Fibroblast of skin of scalp (primary cell): ENCODE measurements around the gene CHI3L1.

Experiments
- DNase-seq: peaks from one replicate; pipeline ENCODE4 v3.0.0-alpha.2; 2013

Gene CHI3L1

DNA sequence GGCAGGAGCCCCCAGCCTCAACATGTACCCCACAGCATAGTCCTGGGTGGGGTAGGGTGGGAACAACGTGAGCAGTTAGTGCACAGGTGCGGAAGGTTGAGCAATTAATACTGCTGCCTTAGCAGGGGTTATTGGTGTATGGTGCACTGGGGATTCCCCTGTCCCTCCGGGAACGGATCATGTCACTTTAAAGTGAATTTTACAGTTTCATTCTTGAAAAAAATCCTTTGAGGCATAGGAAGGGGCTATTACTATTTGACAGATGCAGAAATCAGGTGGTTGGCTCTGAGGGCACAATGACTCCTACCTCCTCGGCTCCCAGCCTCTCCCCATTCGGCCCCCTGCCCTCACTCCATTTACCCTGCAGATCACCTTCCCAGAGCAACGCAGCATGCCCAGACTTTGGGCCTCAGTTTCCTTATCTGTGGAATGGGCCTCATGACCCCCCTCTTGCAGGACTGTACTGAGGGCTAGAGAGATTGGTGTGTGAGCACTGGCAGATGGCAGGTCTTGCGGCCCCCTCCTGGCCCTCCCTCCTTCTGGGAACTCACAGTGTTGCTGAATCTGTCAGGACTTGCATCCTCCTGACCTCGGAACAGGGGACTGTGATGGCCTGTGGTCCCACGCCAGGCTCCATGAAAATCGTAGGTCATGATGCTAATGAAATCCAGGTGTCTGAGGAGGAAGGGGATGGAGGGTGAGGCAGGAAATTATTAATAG, 5.7 kb downstream of the CHI3L1 start:
- DNase-seq = no peak

DNA sequence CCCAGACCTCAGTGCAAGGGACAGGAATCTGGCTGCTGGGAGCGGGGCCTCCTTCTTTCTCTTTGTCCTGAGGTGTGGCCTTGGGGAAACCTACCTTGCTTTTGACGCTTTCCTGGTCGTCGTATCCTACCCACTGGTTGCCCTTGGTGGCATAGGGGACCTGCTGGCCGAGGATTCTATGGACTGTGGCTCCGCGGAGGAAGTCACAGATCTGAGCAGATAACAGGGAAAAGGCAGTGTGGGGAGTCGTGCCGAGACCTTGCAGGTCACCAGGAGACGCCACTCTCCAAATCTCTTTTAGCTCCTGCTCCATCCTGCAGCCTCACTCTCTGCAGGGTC, 6.9 kb downstream of the CHI3L1 start:
- DNase-seq = no peak

DNA sequence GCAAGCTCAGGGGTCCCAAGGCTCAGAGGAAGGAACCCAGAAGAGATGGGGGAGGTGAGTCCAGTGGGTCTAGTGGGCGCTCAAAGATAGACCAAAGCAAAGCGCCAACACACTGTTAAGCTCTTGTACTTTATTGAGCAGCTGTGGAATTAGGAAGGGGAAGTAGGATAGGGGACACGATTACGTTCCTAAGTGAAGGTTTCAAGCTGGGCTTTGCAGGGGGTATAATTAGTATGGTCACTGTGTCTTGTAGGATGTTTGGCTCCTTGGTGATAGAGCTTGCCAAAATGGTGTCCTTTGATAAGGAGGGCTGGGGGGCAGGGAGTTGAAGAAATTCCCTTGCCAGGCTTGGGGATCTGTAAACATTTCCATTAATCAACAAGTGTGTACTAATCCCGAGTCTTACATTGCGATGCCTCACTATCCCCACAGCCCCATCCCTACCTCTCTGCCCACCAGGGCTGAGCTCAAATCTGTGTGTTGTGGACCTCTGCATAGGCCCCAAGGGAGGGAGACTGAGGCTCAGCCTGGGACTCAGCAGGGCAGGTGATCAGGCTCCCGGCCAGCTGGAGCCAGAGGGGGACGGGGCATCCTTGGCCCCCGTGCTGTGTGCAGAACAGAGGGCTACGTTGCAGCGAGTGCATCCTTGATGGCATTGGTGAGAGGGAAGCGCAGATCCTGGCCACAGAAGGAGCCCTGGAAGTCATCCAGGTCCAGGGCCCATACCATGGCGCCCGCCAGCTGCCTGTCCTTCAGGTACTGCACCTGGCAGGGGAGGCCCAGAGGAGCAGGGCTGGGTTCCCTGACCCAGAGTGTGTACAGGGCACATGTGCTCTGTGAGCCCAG, 7.5 kb downstream of the CHI3L1 start:
- DNase-seq = no peak

DNA sequence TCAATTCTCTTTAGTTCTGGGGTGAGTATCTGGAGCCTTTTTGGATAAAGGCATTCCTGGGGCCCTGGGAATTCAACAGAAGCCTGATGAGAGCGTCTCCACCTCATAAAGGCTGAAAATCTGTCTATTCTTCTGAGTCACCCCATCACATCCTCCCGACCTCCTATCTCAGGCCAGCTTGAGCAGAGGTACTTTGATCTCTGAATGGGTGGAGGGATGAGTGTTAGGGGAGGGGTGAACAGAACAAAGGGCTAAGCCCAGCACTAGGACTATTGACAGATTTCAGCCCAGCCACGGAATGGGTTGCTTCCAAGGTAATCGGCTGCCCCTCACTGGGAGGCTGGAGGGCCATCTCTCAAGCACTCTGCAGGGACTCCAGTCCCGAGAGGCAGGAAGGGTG, 8.4 kb downstream of the CHI3L1 start:
- no peak for DNase-seq

DNA sequence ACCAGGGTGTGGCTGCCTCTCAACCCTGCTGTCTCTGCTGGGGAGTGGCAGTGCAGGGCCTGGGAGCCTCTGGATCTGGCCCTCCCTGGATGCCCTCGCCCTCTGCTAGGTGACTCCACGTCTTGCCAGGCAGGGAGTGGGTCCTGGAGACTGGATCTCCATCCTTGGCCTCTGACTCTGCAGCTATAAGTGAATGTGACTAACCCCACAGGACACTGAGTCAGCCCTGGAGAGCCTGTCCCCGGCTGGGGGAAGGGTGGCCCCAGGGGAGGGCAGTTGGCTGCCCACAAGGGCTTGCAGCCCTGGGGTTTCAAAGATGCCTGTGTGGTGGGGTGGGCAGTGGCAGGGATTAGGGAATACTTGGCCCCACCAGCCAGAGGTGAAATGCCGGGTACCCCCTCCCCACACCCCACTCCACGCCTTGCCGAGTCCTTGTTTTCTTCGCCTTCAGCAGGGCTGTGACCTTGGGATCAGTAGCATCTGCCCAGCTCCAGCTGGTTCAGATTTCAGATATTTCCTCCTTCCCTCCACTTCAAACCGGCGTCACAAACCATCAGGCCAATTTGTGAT, 8.9 kb downstream of the CHI3L1 start:
- peak; percentile 46 for DNase-seq

DNA sequence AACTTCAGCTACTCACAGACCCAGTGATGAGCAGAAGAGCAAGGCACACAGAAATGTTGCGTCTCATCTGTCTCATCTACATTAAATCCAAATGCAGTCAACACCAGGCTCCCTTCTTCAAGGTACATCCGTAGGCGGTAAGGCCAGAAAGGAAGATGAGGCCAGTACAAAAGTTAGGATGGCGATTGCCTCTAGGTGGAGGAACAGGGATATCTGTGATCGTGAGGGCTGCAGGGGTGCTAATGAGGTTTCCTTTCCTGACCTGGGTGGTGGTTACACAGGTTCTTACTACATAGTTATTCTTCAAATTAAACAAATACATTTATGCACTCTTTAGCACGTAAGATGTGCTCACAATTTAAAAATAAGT, 9.5 kb downstream of the CHI3L1 start:
- no peak for DNase-seq

DNA sequence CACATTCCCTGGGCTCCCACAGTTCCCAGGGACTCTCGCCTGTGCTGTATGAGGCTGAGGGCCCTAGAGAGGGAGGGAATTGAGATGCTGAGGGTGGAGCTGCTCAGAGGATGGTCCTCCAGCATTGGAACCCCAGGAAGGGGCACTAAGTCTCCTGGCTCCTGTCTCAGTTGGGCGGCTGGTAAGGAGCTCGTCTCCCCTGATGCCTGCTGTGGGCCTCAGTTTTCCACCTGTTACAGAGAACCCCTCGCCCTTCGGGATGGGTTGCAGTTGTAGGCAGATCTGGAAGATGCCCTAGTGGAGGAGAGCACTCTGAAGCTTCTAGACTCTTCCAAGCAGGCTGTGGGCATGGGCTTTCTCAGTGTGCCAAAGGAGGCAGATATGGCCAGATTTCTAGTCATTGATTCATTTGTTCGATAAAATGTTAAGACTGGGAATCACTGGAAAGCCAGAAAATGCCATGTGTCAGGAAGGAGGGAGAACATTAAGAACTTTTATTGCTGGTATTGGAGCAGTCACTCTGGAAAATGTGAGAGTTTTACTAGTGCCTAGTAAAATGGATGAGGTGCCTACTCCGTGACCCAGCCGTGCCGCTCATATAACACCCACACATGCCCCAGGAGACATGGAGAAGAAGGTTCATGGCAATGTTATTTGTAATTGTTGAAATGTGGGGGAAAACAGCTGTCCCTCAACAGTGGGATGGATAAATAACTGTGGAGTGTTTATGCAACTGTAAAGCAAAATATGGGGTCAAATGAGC, 10.1 kb downstream of the CHI3L1 start:
- no peak for DNase-seq

DNA sequence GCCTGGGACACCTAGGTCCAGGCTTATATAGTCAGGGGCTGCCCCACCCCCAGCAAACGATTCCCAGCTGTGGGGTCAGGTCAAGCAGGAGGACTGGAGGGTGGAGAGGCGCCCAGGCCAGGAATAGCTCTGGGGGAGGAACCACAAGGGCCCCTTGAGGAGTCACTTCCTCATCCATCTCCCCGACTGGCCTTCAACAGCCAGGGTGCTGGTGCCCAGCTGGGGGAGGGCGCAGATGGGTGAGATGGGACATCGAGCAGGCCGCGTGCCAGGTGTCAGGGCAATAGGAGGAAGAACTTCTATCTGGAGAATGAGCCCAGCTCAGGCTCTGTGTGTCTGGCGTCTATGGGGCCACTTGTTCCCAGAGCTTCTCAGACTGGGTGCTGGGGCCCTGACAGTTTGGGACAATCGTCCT, 10.7 kb downstream of the CHI3L1 start:
- DNase-seq = no peak

DNA sequence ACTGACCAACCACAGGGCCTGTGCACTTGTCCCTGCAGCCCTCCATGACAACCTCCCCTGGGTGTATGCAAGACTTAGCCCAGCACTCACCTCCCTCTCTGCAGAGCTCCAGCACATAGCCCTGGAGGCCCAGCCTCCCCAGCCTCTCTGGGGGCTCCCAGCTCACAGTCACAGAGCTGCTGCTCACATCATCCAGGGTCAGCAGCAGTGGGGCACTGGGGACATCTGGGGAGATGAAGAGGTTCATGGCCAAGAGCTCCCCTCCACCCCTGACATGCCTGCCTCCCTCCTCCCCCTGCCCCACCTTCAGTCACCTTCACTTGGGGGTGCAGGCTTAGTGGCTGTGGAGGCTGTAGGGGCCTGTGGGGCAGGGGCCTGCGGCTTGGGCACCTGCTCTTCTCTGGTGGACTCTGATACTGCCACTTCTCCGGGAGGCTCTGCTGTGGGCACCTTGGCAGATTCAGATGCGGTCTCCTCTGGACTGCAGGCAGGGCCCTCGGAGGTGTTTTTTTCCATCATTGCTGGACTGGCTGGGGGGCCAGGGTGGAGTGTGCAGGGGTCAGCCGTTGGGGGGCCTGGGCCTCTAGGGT, 11.2 kb downstream of the CHI3L1 start, which contains the start of gene MYBPH:
Gene MYBPH (minus strand): TSS at position 590 of the 590 bp plus-strand sequence. CDS start 71 bp downstream, at position 519.
- no peak for DNase-seq

DNA sequence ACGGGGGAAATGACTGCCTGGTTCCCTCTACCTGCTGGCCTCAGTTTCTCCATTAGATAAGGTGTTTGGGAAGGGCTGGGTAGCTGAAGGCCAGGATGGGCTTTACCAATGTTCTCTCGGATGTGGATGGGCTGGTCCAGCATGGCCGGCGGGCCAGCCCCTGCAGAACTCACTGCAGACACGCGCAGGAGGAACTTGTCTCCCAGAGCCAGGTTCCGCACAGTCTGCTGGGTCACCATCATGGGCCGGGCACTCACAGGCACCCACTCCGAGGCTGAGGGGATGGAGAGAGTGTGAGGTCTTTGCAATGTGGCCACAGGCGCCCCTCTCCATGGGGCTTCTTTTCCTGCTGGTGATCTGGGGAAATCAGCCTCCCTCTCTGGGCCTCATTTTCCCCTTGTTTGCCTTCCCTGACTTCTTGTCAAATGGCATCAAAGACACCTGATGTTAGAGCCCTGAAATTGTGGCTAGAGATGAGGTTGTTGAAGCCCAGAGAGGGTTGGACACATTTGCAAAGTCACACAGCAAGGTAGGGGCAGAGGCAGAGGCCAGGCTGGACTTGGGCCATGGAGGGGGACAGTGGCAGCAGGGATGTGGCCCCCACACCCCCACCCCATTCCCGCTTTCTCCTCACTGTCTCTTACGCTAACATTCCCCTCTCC, 12.0 kb downstream of the CHI3L1 start:
- DNase-seq = no peak

DNA sequence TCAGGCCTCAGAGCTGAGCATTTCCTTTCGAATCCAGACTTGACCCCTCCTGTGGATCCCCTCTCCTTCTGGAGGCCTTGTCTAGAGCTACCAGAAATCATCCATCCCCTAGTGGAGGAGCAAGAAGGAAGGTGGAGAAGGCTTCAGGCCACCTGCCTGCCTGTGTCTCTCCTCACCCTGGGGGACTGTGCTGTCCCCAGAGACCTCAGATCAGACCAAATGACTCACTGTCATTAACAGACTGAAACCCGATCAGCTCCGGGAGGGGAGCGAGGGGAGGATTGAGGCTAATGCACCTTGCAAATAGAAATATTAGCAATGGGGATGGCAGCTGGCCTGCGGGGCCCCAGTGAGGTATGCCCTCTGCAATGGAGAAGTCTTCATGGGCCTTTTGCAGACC, 12.9 kb downstream of the CHI3L1 start:
- no peak for DNase-seq

DNA sequence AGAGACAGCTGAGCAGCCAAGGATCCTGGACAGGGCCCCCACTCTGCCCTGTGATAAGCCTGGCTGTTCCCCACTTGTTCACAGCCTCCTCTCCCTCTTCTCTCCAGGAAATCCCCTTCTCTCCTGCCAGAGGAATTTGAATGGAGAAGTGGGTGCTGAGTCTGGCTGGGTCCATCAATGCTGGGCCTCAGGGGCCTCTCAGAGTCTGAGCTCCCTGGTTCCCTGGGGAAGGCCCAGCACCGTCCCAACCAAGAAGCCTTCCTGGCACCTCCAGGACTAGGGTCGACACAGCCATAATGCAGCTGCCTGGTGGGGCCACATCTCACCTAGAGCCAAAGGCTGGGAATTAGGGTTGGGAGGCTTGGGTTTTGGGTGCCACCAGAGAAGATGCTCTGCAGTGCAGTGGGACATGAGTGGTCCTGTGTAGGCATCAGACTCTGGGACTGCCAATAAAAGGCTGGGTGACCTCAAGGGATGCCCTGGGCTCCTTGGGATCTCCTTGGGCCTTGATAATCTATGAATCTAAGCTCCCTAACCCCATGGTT, 13.4 kb downstream of the CHI3L1 start:
- DNase-seq = no peak

DNA sequence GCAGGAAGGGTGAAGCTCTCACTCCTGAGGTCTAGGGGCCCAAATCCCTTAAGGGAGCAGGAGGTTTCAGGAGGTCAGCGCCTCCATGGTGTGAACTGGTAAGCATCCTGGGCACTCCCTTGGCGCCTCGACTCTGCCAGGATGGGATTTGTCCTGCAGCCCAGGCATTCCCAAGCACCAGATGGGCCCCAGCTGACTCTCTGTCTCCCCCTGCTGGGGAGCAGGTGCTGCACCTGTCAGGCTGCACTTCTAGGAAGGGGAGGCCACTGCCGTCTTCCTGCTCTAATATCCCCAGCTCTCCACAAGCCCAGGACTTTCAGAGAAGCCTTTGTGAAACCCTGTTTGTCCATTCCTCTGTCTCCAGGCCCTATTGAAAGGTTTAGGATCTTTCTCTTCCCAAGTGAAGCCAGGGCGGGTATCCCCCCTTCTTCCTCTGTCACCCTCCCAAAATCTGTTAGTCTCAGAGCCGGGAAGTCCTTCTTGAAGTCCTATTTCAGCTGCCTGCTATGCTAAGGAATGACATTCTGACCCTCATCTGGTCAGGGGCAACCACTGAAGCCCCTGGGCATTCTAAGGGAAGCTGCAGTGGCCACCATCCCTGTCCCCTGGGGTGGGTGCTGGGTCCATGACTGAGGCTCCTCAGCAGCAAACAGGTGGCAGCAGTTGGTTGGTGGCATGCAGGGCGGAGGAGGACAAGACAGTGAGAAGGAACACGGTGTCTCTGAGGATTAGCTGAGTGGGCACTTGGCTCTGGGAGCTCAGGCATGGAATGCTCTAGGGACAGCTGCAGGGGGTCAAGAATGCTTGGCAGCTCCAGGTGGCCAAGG, 14.1 kb downstream of the CHI3L1 start:
- peak; percentile 44 for DNase-seq

DNA sequence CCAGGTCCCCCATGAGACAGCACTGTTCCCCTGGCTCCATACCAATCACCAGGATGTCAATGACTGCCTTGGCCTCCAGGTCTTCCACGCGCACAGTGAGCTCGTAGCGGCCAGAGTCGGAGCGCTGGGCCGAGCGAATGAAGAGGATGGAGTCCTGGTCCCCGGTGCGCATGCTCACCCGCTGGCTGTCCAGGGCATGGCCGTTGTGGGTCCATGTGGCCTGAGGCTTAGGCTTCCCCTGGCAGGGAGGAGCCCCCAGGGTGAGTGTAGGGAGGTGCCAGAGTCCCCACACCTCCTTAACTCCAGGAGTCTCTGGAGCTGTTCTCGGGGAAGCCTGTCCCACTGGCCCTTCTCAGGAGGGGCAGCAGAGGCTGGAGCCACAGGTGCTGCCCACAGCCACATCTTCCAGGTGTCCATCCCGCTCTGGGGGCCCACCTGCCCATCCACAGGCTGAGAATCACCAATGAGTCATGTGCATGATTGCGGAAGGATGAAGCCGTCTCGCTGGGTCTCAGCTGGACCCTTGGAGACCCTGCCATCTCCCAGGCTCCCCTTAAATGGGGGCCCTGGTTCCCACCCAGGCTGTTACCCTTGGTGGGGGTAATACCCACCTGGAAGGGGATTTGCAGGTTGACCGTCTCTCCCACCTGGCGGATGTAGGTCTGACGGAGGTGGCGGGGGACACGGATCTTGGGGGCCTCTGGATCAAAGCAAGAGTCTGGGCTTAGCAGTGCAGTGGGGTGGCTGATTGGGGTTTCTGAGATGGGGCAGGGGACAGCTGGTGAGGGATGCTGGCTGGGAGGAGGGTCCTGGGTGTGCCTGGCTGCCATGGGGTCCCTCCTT, 14.9 kb downstream of the CHI3L1 start:
- DNase-seq = no peak

DNA sequence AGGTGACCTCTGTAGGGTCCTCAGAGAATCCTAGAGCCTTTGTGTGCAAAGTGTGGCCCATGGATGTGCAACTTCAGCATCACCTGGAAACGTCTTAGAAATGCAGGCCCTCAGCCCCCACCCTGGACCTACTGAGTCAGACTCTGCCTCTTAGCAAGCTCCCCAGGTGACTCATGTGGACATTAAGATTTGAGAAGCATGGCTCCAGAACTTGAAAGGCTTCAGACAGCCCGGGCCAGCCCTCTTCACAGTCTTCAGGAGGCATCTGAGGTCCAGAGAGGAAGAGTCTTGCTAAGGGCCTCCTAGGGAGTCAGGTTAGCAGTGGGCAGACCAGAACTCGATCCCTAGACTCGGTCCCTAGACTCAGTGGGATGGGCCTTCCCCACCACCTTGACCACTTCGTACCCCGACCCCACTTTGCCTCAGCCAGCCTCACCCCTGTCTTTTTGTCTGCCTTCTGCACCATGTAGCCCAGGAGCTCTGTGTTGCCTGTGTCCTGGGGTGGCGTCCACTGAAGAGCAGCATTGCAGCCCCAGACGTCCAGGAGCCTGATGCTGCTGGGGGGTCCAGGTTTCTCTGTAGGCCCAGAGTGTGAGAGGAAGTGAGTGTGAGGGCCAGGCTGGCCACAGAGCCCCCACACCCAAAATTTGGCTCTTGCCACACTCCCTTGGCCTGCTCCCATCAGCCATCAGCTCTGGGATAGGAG, 15.7 kb downstream of the CHI3L1 start:
- no peak for DNase-seq

DNA sequence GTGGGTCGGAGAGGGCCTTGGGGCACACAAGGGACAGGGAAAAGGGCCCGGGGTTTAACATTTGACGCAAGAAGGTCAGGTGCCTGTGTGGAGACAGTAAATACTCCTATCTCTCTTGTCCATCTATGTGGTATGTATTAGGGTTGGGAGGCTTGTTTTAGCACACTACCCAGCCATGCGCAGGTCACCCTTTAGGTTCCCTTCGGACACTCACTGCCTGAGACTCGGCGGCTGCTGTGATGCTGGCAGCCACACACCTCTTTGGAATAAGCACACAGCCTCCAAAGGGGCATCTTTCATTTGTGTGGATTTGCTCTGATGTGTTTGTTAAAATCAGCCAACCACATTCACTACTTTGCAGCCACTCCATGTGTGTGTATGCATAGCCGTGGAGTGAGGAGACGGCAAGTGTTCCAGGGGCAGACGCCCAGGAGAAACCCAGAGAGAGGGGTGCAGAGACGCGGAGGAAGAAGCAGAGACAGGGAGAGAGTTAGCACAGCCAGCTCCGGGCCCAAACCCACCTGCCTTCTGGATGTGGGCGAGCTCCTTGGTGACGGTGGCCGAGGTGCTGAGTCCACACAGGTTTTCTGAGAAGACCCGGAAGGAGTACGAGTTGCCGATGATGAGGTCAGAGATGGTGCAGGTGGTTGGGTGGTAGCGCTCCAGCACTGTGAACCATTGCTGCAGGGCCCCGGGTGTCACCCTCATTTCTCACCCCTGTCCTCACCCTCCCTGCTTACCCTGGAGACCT, 16.6 kb downstream of the CHI3L1 start:
- DNase-seq = no peak

DNA sequence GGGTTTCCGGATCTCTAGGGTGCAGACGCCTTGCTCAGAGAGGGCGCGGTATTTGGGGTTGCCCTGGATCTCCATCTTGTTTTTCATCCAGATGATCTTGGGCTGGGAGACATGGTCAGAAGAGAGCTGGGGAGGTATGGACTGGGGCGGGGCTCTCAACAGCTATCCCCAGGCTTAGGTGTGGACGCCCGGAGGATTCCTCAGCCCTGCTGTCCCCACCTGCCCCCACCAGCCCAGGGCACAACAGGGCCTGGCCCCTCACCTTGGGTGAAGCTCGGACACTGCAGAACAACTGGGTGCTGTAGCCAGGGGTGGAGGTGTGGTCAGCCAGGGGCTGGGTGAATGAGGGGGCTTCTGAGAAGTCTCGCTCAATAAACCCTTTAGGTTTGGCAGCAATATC, 17.5 kb downstream of the CHI3L1 start:
- no peak for DNase-seq

DNA sequence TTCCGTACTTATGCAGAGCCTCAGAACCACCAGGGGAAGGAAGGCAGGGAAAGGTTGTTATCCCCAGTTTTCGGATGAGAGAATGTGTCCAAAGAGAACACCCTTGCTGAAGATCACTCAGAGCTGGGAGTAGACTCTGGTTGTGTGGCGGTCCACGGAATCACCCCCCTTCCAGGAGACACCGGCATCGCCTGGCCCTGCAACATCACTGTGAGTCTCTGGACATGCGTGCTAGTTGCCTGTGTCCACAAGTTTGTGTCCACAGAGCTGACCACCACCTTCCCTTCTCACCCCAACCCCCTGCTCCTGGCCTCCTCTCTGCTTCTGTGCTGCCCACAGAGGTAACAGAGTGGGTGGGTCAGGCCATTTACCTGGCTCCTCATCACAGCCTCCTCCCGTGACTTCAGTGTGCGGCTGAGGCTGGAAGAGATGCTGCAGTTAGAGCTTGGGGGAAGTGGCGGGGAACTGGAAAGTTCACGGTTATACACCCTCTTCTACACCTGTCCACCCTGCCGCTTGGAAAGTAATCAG, 18.2 kb downstream of the CHI3L1 start:
- DNase-seq = no peak
